ENCODE data around the gene LDLRAD2.

DNA sequence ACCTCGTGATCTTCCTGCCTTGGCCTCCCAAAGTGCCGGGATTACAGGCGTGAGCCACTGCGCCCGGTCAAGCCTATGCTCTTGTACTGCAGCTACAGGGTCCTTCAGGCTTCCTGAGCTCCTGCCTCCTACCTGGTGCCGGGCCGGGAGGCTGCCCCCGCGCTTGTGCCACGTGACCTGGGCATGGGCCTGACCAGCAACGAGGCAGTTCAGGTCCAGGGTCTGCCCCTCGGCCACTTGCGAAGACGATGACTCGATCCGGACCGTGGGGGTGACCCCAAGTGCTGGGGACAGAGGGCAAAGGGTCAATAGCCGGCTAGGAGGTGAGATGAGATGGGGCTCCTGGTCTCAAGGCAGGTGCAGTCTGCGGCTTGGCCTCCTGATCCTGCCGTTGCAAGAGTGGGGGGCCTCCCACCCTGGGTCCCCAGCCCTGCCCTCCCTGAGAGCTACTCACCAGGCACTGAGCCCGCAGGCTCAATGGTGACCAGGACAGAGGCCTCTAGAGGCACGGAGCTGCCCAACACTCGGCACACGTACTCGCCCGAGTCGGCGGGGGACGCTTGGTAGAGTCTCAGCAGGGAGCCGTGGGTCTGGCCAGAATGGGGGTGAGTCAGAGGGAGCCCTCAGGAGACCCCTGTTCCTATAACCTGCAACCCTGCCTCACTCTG lies 38.0 kb downstream of the LDLRAD2 start:
- TF ChIP-seq, protein P1, sequence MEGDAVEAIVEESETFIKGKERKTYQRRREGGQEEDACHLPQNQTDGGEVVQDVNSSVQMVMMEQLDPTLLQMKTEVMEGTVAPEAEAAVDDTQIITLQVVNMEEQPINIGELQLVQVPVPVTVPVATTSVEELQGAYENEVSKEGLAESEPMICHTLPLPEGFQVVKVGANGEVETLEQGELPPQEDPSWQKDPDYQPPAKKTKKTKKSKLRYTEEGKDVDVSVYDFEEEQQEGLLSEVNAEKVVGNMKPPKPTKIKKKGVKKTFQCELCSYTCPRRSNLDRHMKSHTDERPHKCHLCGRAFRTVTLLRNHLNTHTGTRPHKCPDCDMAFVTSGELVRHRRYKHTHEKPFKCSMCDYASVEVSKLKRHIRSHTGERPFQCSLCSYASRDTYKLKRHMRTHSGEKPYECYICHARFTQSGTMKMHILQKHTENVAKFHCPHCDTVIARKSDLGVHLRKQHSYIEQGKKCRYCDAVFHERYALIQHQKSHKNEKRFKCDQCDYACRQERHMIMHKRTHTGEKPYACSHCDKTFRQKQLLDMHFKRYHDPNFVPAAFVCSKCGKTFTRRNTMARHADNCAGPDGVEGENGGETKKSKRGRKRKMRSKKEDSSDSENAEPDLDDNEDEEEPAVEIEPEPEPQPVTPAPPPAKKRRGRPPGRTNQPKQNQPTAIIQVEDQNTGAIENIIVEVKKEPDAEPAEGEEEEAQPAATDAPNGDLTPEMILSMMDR (conservative IDR thresholded peaks at IDR 0.05; ENCODE audit: low read length) = no peak
- no peak for TF ChIP-seq EZH2phosphoT487 (IDR thresholded peaks at IDR 0.05; ENCODE audit: borderline replicate concordance)

Data from Loucy (cell line).